ENCODE data around the gene CTDNEP1. TPM values are rescaled to one million over a fixed set of nuclear protein-coding genes. Genes with fewer than 3 reads are reported as not detected.

The CTDNEP1 gene
- total and polyA plus RNA-seq, 11 donors = 54.0 to 126 (median 107) TPM

DNA sequence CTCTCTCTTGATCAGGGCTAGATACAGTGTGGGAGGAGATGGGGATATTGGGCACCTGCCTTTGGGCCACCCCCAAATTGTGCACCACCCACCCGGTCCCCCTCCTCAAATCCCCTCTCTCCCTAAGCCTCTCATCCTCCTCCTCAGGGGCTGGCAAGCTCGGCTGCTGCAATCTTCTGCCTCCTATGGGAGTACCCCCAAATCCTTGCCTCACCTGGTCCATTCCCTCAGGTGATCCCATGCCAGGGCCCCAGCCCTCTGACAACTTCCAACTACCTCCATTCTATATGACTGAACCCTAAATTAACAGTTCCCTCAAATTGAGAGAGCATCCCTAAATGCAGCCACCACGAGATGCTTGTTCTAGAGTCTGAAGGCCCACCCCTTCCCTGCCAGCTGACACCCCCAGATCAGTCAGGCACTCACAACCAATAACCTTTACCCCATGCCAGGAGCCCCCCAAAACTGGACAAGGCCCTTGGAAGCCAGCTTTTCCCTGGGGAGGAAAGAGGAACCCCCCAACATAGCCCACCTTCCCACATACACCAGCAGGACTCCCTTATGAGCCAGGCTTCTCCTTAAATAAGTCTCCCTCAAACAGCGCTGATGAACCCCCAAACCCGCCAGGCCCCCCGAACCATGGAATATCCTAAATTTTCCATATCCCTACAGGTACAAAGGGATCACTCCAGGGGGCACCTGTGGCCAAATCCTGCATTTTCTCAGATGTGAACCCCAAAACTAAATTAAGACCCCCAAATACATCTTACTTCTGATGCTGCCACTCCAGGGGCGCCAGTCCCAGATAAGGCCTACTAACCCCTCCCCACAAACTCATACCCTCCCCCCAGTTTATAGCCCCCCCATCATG lies 35.1 kb downstream of the CTDNEP1 start:
- H3K36me3 ChIP-seq = peaks cover 0 to 9% (median 6%) of the 10 kb centered on the region in 9 donors
- ATAC-seq (no peak), DNase-seq (peak in 2 of 5 donors; percentile 16 to 27)
- TF ChIP-seq, protein P1, sequence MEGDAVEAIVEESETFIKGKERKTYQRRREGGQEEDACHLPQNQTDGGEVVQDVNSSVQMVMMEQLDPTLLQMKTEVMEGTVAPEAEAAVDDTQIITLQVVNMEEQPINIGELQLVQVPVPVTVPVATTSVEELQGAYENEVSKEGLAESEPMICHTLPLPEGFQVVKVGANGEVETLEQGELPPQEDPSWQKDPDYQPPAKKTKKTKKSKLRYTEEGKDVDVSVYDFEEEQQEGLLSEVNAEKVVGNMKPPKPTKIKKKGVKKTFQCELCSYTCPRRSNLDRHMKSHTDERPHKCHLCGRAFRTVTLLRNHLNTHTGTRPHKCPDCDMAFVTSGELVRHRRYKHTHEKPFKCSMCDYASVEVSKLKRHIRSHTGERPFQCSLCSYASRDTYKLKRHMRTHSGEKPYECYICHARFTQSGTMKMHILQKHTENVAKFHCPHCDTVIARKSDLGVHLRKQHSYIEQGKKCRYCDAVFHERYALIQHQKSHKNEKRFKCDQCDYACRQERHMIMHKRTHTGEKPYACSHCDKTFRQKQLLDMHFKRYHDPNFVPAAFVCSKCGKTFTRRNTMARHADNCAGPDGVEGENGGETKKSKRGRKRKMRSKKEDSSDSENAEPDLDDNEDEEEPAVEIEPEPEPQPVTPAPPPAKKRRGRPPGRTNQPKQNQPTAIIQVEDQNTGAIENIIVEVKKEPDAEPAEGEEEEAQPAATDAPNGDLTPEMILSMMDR (IDR thresholded peaks at IDR 0.05) = no peak
- no peak for TF ChIP-seq POLR2A (IDR thresholded peaks at IDR 0.05)
- WGBS, 4 donors = 38 to 44% (median 41%) methylated on average over 7 of the region's 7 CpGs
- peak overlapping the region in 11 of 12 donors; percentile 10 to 77 (median 53) for H3K4me3 ChIP-seq
- intact Hi-C loops (cut with DNase I) = loop anchor here in 1 of 10 donors (5.0 kb wide), 1 partner anchor 91 kb away; the partner anchor contains the start of gene EIF5A
- peaks cover 6 to 76% (median 58%) of the 10 kb centered on the region in 12 donors for H3K4me1 ChIP-seq
- no peaks in the 10 kb centered on the region for H3K9me3 ChIP-seq
- no peaks in the 10 kb centered on the region for H3K27me3 ChIP-seq
- H3K27ac ChIP-seq = peak overlapping the region in 10 of 12 donors; percentile 55 to 99 (median 74)

DNA sequence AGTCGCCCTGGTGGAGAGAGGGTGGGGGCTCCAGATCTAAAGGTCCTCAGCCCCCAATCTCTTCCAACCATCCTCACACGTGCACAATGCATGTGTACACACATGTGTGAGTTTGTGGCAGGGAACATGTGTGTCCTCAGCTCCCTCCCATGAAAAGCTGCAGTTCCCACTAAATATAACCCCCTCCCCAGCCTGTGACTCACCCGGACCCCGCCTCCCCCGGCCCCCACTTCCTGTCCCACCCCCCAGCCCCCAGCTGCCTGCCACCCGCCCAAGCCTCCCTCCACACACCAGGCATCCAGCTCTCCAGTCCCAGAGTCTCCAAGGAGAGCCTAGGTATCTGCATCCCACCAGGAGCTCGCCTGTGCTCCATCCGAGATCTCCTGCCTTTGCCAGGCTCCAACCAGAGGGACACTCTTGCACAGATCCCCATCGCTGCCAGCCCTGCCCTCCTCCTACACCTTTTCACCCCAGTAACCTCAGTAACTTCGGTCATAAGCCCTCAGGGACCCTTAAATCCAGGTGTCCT lies 35.8 kb downstream of the CTDNEP1 start:
- peak overlapping the region in 10 of 12 donors; percentile 25 to 99 (median 70) for H3K27ac ChIP-seq
- peak in 2 of 5 donors; percentile 32 to 39 for DNase-seq
- H3K4me1 ChIP-seq = peaks cover 3 to 71% (median 50%) of the 10 kb centered on the region in 12 donors
- peaks cover 0 to 1% (median 0%) of the 10 kb centered on the region in 9 donors for H3K36me3 ChIP-seq
- intact Hi-C loops (cut with DNase I) = loop anchor here in 1 of 10 donors (5.0 kb wide), 1 partner anchor 92 kb away; the partner anchor contains the start of gene EIF5A
- H3K27me3 ChIP-seq = no peaks in the 10 kb centered on the region
- TF ChIP-seq, protein P1 (IDR thresholded peaks at IDR 0.05) = no peak
- H3K9me3 ChIP-seq = no peaks in the 10 kb centered on the region
- ATAC-seq = no peak
- WGBS, 4 donors = 20 to 28% (median 27%) methylated on average over 8 to 10 of the region's 10 CpGs
- H3K4me3 ChIP-seq = peak overlapping the region in 7 of 12 donors; percentile 56 to 77 (median 64)

DNA sequence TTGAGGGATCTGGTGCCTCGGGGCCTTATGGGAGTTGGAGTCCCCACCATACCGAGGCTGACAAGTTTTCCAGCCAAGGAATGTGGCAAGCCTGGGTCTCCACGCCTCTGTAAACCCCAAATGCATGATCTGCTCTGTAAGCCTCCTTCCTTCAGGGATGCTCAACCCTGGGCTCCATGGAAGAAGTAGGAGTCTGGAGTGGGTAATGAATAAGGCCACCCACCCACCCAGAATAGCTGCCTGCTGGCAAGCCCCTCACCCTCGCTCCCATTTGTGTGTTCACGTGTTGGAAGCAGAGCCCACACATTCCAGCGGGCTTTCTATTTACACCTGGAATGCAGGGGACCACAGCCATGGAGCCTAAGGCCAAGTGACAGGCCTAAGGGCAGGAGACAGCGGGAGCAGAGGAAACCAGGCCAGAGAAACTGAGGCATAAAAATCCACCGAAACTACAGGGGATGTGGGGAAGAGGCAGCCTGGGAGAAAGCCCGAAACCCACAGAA lies 36.3 kb downstream of the CTDNEP1 start:
- H3K27ac ChIP-seq = peak overlapping the region in 11 of 12 donors; percentile 25 to 99 (median 70)
- TF ChIP-seq, protein P1 (IDR thresholded peaks at IDR 0.05) = peak in 1 of 12 donors; percentile 4
- no peak for TF ChIP-seq POLR2A (IDR thresholded peaks at IDR 0.05)
- DNase-seq = peak in 1 of 5 donors; percentile 20
- H3K4me1 ChIP-seq = peaks cover 0 to 67% (median 46%) of the 10 kb centered on the region in 12 donors
- peak overlapping the region in 11 of 12 donors; percentile 40 to 77 (median 64) for H3K4me3 ChIP-seq
- H3K9me3 ChIP-seq = no peaks in the 10 kb centered on the region
- no peaks in the 10 kb centered on the region for H3K27me3 ChIP-seq
- no peak for ATAC-seq
- H3K36me3 ChIP-seq = no peaks in the 10 kb centered on the region
- intact Hi-C loops (cut with DNase I) = loop anchor here in 1 of 10 donors (5.0 kb wide), 1 partner anchor 92 kb away; the partner anchor contains the start of gene EIF5A
- 25 to 30% (median 27%) methylated on average over 9 of the region's 9 CpGs for WGBS, 4 donors
